Mucosa of descending colon (tissue), 3 donors: ENCODE results near the gene MAP3K21. TPM values are rescaled to one million over a fixed set of nuclear protein-coding genes. Genes with fewer than 3 reads are reported as not detected.

Experiments
- ATAC-seq: fragments of 200-7000 bp; cut with Tn5 transposase; one replicate; pipeline ENCODE4 v1.9.1; 2020; ENCODE audit warnings: mild to moderate bottlenecking, moderate library complexity
- DNase-seq, 3 donors: peaks; one replicate each; pipeline ENCODE4 v3.0.0-alpha.2; 2020
- H3K36me3 ChIP-seq: fragments of 200-600 bp; one replicate; pipeline ENCODE4 v1.8.0; 2021; ENCODE audit warnings: low read depth, mild to moderate bottlenecking
- H3K4me1 ChIP-seq: fragments of 200-600 bp; one replicate; pipeline ENCODE4 v1.8.0; 2021; ENCODE audit warnings: low read depth, mild to moderate bottlenecking
- H3K4me3 ChIP-seq: fragments of 200-600 bp; one replicate; pipeline ENCODE4 v1.8.0; 2021; ENCODE audit warnings: mild to moderate bottlenecking
- H3K9me3 ChIP-seq: fragments of 200-600 bp; one replicate; pipeline ENCODE4 v1.8.0; 2021; ENCODE audit warnings: mild to moderate bottlenecking
- CTCF ChIP-seq: fragments of 200-600 bp; IDR thresholded peaks from one replicate; pipeline ENCODE4 v1.8.0; 2022; ENCODE audit warnings: antibody characterized with exemption, mild to moderate bottlenecking
- intact Hi-C, 2 donors: fragments of 100-400 bp; cut with DNase I in 1 of 2; cut with micrococcal nuclease in 1 of 2; formaldehyde crosslinking; loops; one replicate each; pipeline versions ENCODE4 v1.11.0 to v1.11.1; 2022; cut with DNase I, micrococcal nuclease
- total RNA-seq, 3 donors: library from RNA; stranded (reverse); fragmentation: NEBNext Ultra II Directional in 2 of 3; extraction: Animal tissue kit (Norgen Biotek cat#: 25700) in 2 of 3; gene quantifications; one replicate each; pipeline versions ENCODE4 v1.2.1 to v1.2.4, GENCODE V29; 2021 to 2023
- donor health status: DM: no; HTN: no; CAD: no; lungs with moderate emphysema.
- donor health status: DM: no; HTN: no; CAD: no.
- donor health status: DM: no; HTN: yes; CAD: no.

Gene MAP3K21
- total RNA-seq, 3 donors from 2014 or later: 8.3 to 21.1 (median 12.6) TPM

- DNase-seq (no peak), ATAC-seq (peak; percentile 69)
- TF ChIP-seq CTCF: no peak
- Histone ChIP-seq H3K9me3 (no peaks in the 10 kb centered on the region), H3K36me3 (no peaks in the 10 kb centered on the region), H3K4me1 (no peaks in the 10 kb centered on the region), H3K4me3 (no peak overlapping the region)
- intact Hi-C loops: no loop called here
Measured at GRCh38 chr1:233390842-233391737, 63.6 kb downstream of the MAP3K21 start.

GRCh38 chr1:233393084-233393840 lies 65.7 kb downstream of the MAP3K21 start:
- ATAC-seq: no peak
- H3K36me3 ChIP-seq: no peaks in the 10 kb centered on the region
- H3K4me3 ChIP-seq: no peak overlapping the region
- H3K9me3 ChIP-seq: no peaks in the 10 kb centered on the region
- H3K4me1 ChIP-seq: no peaks in the 10 kb centered on the region
- intact Hi-C loops: no loop called here
- no peak for DNase-seq
- TF ChIP-seq CTCF: no peak

- no peaks in the 10 kb centered on the region for H3K9me3 ChIP-seq
- no peak overlapping the region for H3K4me3 ChIP-seq
- no peak for DNase-seq
- H3K36me3 ChIP-seq: no peaks in the 10 kb centered on the region
- TF ChIP-seq CTCF: no peak
- intact Hi-C loops: no loop called here
- H3K4me1 ChIP-seq: no peaks in the 10 kb centered on the region
- no peak for ATAC-seq
Measured at GRCh38 chr1:233393926-233394680, 66.6 kb downstream of the MAP3K21 start.

GRCh38 chr1:233394860-233395717 lies 67.6 kb downstream of the MAP3K21 start:
- ATAC-seq (peak; percentile 74), DNase-seq (peak in 1 of 3 donors; percentile 47)
- Histone ChIP-seq H3K9me3 (no peaks in the 10 kb centered on the region), H3K4me1 (no peaks in the 10 kb centered on the region), H3K4me3 (no peak overlapping the region), H3K36me3 (no peaks in the 10 kb centered on the region)
- intact Hi-C loops: no loop called here
- peak; percentile 38 for TF ChIP-seq CTCF
